ENCODE results near the gene FRMD6.
A peak's percentile ranks its signal among the peaks of the same experiment; 100 is the strongest.

FRMD6 gene

GRCh38 chr14:51644217-51644933 is 7.3 kb upstream of the FRMD6 start:
- no peak for TF ChIP-seq ZFX (IDR thresholded peaks at IDR 0.05; ENCODE audit: borderline replicate concordance)
- no peak for TF ChIP-seq CTCF (IDR thresholded peaks at IDR 0.05)
- no peak overlapping the region for H3K27ac ChIP-seq

GRCh38 chr14:51648296-51648695 is 3.4 kb upstream of the FRMD6 start:
- no peak overlapping the region for H3K27ac ChIP-seq
- TF ChIP-seq ZFX (IDR thresholded peaks at IDR 0.05; ENCODE audit: borderline replicate concordance) (no peak), CTCF (IDR thresholded peaks at IDR 0.05) (no peak)

- TF ChIP-seq CTCF (IDR thresholded peaks at IDR 0.05): no peak
- TF ChIP-seq ZFX (IDR thresholded peaks at IDR 0.05; ENCODE audit: borderline replicate concordance): no peak
- H3K27ac ChIP-seq: peak overlapping the region; percentile 60
These were observed 858 bp upstream of the FRMD6 start for GRCh38 chr14:51650716-51651387.

- TF ChIP-seq ZFX (IDR thresholded peaks at IDR 0.05; ENCODE audit: borderline replicate concordance): no peak
- TF ChIP-seq CTCF (IDR thresholded peaks at IDR 0.05): peak; percentile 47
- peak overlapping the region; percentile 60 for H3K27ac ChIP-seq
These were observed 713 bp downstream of the FRMD6 start for GRCh38 chr14:51652168-51653078.

GRCh38 chr14:51653079-51653774 is 1.5 kb downstream of the FRMD6 start:
- no peak overlapping the region for H3K27ac ChIP-seq

More at GRCh38 chr14:51653079-51653774, 1.5 kb downstream of the FRMD6 start:
- TF ChIP-seq CTCF (IDR thresholded peaks at IDR 0.05) (peak; percentile 15), ZFX (IDR thresholded peaks at IDR 0.05; ENCODE audit: borderline replicate concordance) (no peak)

Measured in 22Rv1 (cell line).